ENCODE measurements around the gene SPINK7.

Gene SPINK7

GRCh38 chr5:148347706-148348105 lies 35.5 kb downstream of the SPINK7 start:
- FAIRE-seq = no peak

GRCh38 chr5:148352696-148353095 lies 40.5 kb downstream of the SPINK7 start:
- no peak for FAIRE-seq

- FAIRE-seq = no peak
Observed at GRCh38 chr5:148353634-148354033, 41.4 kb downstream of the SPINK7 start.

- no peak for FAIRE-seq
Observed at GRCh38 chr5:148364343-148364742, 52.1 kb downstream of the SPINK7 start.

Measured in islet of Langerhans (tissue), 1 donor.